Astrocyte (in vitro differentiated cells and primary cell): ENCODE data around the gene GABRB1. TPM values are rescaled to one million over a fixed set of nuclear protein-coding genes. Genes with fewer than 3 reads are reported as not detected.

Experiments
- DNase-seq: peaks from one replicate; pipeline ENCODE4 v3.0.0-alpha.2; 2010; ENCODE audit warnings: low read depth
- FAIRE-seq: peaks from 2 replicates; lab custom pipeline; 2011; peaks lifted over from hg19 to GRCh38; lab: Jason Lieb, UNC
- H2AFZ ChIP-seq: 2 replicates; pipeline ENCODE4 v1.6.0; 2012; ENCODE audit warnings: low read depth, low read length, inconsistent platforms
- H3K27ac ChIP-seq: 2 replicates; pipeline ENCODE4 v1.5.1; 2011; ENCODE audit warnings: low read depth, low read length, inconsistent platforms
- H3K27me3 ChIP-seq: 2 replicates; pipeline ENCODE4 v1.6.0; 2011; ENCODE audit warnings: low read length, inconsistent platforms; ENCODE audit not compliant: insufficient read depth
- H3K36me3 ChIP-seq: 2 replicates; pipeline ENCODE4 v1.5.1; 2011; ENCODE audit warnings: low read length, inconsistent platforms; ENCODE audit not compliant: insufficient read depth
- H3K4me1 ChIP-seq: 2 replicates; pipeline ENCODE4 v1.5.1; 2011; ENCODE audit warnings: low read length, inconsistent platforms; ENCODE audit not compliant: insufficient read depth
- H3K4me2 ChIP-seq: 2 replicates; pipeline ENCODE4 v1.6.0; 2012; ENCODE audit warnings: low read length, inconsistent platforms
- H3K4me3 ChIP-seq: 2 replicates; pipeline ENCODE4 v1.5.1; 2011; ENCODE audit warnings: low read depth, mild to moderate bottlenecking, low read length, inconsistent platforms; ENCODE audit not compliant: insufficient read depth
- H3K79me2 ChIP-seq: 2 replicates; pipeline ENCODE4 v1.6.0; 2012; ENCODE audit warnings: mild to moderate bottlenecking, low read length, inconsistent platforms; ENCODE audit not compliant: insufficient read depth
- H3K9ac ChIP-seq: 2 replicates; pipeline ENCODE4 v1.6.0; 2012; ENCODE audit warnings: mild to moderate bottlenecking, low read length, inconsistent platforms
- H3K9me3 ChIP-seq: 2 replicates; pipeline ENCODE4 v1.5.1; 2012; ENCODE audit warnings: low read depth, mild to moderate bottlenecking, low read length, inconsistent platforms; ENCODE audit not compliant: insufficient read depth
- H4K20me1 ChIP-seq: 2 replicates; pipeline ENCODE4 v1.6.0; 2012; ENCODE audit warnings: low read length, inconsistent platforms; ENCODE audit not compliant: insufficient read depth
- H3K27ac Mint-ChIP-seq: one replicate; pipeline ENCODE4 v1.8.0; 2021; ENCODE audit warnings: mild to moderate bottlenecking, mixed read lengths; ENCODE audit not compliant: unreplicated experiment
- H3K27me3 Mint-ChIP-seq: one replicate; pipeline ENCODE4 v1.8.0; 2021; ENCODE audit warnings: low read depth, mixed read lengths; ENCODE audit not compliant: unreplicated experiment
- H3K36me3 Mint-ChIP-seq: one replicate; pipeline ENCODE4 v1.8.0; 2021; ENCODE audit warnings: low read depth, mixed read lengths; ENCODE audit not compliant: unreplicated experiment
- H3K4me1 Mint-ChIP-seq: one replicate; pipeline ENCODE4 v1.8.0; 2021; ENCODE audit warnings: low read depth, mixed read lengths; ENCODE audit not compliant: unreplicated experiment
- H3K4me3 Mint-ChIP-seq: one replicate; pipeline ENCODE4 v1.8.0; 2021; ENCODE audit warnings: mild to moderate bottlenecking, moderate library complexity, mixed read lengths; ENCODE audit not compliant: unreplicated experiment
- H3K9me3 Mint-ChIP-seq: one replicate; pipeline ENCODE4 v1.8.0; 2021; ENCODE audit warnings: mild to moderate bottlenecking, mixed read lengths; ENCODE audit not compliant: unreplicated experiment
- EZH2 ChIP-seq: IDR thresholded peaks from 2 replicates; pipeline ENCODE4 v1.6.1; 2012; ENCODE audit warnings: mild to moderate bottlenecking, low read length, inconsistent platforms; ENCODE audit not compliant: insufficient read depth
- total RNA-seq: library from RNA; stranded (reverse); gene quantifications from 2 replicates; pipeline ENCODE4 v1.2.1, GENCODE V29; 2021
- TF ChIP-seq, protein P1 (sequence below): IDR thresholded peaks from 2 replicates; pipeline ENCODE4 v1.5.1; 2011; ENCODE audit warnings: low read depth, mild to moderate bottlenecking, inconsistent platforms, low read length, moderate library complexity; ENCODE audit not compliant: insufficient read depth

GABRB1 gene
- total RNA-seq, 1 donor from 2014 or later = not detected

DNA sequence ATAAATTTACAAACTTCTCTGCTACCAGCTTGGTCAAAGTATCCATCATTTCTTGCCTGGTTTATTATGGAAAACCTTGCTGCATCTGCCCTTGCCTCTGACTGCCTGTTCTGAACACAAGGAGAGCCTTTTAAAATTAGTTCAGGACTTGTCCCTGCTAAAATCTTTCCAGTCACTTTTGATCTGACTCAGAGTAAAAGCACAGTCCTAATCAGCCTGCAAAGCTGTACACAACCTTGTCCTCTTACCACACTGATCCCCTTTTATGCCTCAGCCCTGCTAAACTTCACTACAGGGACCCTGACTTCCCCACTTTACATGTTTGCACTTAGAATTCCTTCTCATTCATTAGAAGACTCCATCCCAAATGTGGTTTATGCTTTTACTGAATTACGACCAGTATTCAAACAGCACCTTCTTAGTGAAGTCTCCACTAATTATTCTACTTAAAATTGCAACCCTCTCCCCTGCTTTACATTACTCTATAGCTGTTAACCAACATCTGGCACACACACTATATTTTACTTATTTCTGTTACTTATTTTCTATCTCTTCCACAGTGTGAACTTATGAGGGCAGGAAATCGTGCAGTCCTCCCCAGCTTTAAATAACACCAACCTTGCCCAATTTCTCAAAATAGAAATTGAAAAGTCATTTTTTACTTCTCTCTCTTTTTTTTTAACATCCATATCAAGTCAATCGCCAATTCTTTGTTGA lies 44.3 kb upstream of the GABRB1 start:
- Histone ChIP-seq H3K36me3 (no peaks in the 10 kb centered on the region), H3K4me2 (no peak overlapping the region), H3K27me3 (peaks cover 24% of the 10 kb centered on the region), H3K27ac (no peak overlapping the region), H3K4me1 (no peaks in the 10 kb centered on the region), H4K20me1 (no peaks in the 10 kb centered on the region), H2AFZ (no peak overlapping the region), H3K9me3 (no peaks in the 10 kb centered on the region), H3K79me2 (no peaks in the 10 kb centered on the region), H3K9ac (no peak overlapping the region), H3K4me3 (no peak overlapping the region)
- peaks cover under 1% of the 10 kb centered on the region for H3K9me3 Mint-ChIP-seq
- DNase-seq = no peak
- no peaks in the 10 kb centered on the region for H3K4me1 Mint-ChIP-seq
- no peak overlapping the region for H3K4me3 Mint-ChIP-seq
- FAIRE-seq = no peak
- peaks cover 20% of the 10 kb centered on the region for H3K27me3 Mint-ChIP-seq
- no peaks in the 10 kb centered on the region for H3K36me3 Mint-ChIP-seq
- TF ChIP-seq, protein P1, sequence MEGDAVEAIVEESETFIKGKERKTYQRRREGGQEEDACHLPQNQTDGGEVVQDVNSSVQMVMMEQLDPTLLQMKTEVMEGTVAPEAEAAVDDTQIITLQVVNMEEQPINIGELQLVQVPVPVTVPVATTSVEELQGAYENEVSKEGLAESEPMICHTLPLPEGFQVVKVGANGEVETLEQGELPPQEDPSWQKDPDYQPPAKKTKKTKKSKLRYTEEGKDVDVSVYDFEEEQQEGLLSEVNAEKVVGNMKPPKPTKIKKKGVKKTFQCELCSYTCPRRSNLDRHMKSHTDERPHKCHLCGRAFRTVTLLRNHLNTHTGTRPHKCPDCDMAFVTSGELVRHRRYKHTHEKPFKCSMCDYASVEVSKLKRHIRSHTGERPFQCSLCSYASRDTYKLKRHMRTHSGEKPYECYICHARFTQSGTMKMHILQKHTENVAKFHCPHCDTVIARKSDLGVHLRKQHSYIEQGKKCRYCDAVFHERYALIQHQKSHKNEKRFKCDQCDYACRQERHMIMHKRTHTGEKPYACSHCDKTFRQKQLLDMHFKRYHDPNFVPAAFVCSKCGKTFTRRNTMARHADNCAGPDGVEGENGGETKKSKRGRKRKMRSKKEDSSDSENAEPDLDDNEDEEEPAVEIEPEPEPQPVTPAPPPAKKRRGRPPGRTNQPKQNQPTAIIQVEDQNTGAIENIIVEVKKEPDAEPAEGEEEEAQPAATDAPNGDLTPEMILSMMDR = no peak
- no peak for TF ChIP-seq EZH2
- no peak overlapping the region for H3K27ac Mint-ChIP-seq

DNA sequence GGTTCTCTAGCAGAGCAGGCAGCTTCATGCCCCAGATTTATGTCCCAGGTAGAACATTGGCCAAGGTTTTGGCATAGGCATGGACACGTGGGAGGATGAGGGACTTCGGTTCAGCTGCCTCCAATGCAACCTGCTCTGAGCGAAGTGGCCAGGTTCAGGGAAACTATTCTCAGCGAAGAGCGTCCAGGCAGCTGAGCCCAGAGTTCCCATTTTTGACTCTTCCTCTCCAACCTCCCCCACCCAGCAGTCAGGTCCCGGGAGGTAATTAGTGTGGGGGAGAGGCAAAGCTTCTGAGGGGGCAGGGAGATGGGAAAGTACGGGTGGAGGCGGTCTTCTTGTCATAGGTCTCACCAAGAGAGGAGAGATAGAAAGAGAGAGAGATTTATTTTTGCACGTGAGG lies 39.0 kb upstream of the GABRB1 start:
- peaks cover 60% of the 10 kb centered on the region for H3K27me3 Mint-ChIP-seq

More for the DNA sequence above, 39.0 kb upstream of the GABRB1 start:
- Mint-ChIP-seq H3K9me3 (peaks cover 2% of the 10 kb centered on the region), H3K4me1 (no peaks in the 10 kb centered on the region), H3K4me3 (peak overlapping the region; percentile 3), H3K36me3 (no peaks in the 10 kb centered on the region), H3K27ac (no peak overlapping the region)
- Histone ChIP-seq H2AFZ (no peak overlapping the region), H3K9ac (no peak overlapping the region), H3K4me2 (peak overlapping the region; percentile 97), H3K36me3 (no peaks in the 10 kb centered on the region), H4K20me1 (no peaks in the 10 kb centered on the region), H3K27me3 (peaks cover 44% of the 10 kb centered on the region), H3K4me1 (peaks cover 13% of the 10 kb centered on the region), H3K4me3 (no peak overlapping the region), H3K27ac (no peak overlapping the region), H3K9me3 (peaks cover 3% of the 10 kb centered on the region), H3K79me2 (no peaks in the 10 kb centered on the region)
- FAIRE-seq (no peak), DNase-seq (no peak)
- TF ChIP-seq EZH2 = peak; percentile 20
- TF ChIP-seq, protein P1 = no peak
